NK-92 (cell line): Measurements from ENCODE around the gene LIN28B.
"Not testable (repeated sequence)": the region's sequence is repeated elsewhere in the genome, so short reads cannot be mapped to it uniquely, and the experiment has no call there.

Experiments used
- DNase-seq: peaks from one replicate; lab custom pipeline; 2025; ENCODE audit not compliant: unreplicated experiment; lab: John Stamatoyannopoulos, UW

Gene LIN28B

GRCh38 chr6:104955927-104956730, 778 bp upstream of the LIN28B start:
- no peak for DNase-seq

DNA sequence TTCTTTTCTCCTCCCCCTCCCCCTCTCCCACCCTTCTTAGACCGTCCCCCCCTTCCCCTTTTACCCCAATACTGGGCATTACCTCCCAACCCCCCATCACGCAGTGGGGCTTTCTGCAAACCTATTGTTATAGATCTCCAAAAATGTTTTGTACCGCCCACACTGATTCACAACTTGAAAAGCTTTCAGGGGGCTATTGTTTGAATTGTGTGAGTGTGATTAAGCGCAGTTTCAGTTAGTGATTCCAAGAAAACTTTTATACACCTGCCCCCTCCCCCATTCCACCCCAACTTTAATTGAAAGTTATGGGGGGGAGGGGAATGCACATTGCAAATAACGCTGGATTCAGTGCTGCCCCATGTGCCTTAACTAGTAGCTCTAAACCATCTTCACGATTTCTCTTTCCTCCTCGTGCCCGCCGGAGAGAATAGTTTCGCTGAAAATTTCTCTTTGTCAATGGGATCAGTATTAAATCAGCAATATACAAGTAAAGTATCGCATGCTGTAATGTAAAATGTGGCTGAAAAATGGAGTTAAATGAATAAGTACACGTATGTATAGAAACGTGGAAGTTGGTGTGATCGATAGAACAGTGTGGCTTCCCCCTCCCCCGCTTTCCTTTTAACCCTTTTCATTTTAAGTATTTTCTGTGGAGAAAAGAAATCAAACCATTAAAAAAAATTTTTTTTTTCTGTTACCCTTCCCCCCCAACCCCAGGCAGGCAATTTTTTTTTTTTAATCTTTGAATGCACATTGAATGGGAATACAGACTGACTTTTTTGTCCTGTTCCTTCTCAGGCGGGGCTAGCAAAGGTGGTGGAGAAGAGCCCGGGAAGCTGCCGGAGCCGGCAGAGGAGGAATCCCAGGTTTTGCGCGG, 632 bp downstream of the LIN28B start:
- DNase-seq, result no peak

DNA sequence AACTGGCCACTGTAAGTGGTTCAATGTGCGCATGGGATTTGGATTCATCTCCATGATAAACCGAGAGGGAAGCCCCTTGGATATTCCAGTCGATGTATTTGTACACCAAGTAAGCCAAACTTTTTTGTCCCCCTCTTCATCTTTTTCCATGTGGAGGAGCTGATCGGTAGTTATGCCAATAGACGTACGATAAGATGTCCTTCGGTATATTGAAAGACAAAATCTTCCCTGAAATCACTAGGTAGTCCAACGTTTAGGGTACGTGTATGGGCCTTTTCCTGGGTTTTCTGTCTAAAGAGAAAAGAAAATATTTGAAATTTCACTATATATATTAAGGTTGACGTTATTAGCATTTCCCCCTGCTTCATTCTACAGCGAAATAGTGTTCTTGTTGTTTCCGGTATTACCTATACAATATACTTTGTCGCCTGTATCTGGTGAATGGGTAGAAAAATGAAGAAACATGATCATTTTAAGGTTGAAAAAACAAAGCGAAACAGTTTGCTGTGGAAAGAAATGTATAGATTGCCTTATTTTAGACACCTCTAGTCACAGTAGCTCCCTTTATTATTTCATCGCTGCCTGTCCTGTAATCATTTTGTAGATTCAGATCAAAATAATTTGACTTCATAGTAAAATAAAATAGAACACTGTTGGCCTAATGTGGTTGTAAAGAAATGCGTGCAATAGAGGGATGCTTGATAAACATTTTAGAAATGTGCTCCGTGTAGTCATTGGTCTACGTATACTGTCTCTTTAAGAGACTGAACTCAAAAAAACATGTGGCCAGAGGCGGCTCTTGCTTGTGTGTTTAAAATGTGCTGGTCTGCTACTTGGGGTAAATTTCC, 1.5 kb downstream of the LIN28B start:
- DNase-seq, result no peak

GRCh38 chr6:104959026-104959858, 2.3 kb downstream of the LIN28B start:
- no peak for DNase-seq

GRCh38 chr6:104969108-104969507, 12.2 kb downstream of the LIN28B start:
- no peak for DNase-seq

DNA sequence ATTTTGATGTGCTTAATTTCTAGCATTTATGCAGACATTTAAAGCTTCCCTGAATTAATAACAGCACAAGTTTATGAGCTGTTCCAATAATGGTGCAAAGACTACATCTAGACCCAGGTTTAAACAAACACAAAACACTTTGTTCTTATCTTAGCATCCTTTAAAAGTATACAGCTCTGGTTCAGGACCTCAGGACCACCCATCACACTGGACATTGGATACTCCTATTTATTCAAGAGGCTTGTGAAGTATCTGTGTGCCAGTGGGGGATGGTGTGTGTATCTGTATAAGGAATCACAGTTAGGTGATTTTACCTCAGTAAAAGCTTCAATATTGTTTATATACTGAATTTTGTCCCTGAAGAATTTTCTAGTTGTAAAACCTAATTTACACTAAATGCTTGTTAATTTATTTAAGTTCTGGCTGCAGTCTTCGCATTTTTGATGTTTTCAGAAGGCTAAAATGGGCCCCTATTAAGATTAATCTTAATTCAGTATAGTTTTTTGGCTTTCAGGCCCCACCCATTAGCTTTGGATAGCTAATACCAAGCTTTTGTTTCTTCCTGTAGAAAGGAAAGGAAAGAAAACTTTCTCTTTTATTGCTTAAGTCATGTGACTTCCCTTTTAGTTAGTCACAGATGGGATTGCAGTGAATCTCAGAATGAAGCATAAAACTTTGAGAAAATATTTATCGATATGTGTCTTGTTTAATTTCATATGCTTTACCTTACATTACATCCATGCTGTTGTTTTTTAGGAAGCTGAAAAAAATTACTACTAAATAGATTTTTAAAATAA, 13.1 kb downstream of the LIN28B start:
- no peak for DNase-seq

GRCh38 chr6:104973404-104973803, 16.5 kb downstream of the LIN28B start:
- no peak for DNase-seq

- DNase-seq, result no peak
These were observed 26.4 kb downstream of the LIN28B start for GRCh38 chr6:104983296-104983695.

DNA sequence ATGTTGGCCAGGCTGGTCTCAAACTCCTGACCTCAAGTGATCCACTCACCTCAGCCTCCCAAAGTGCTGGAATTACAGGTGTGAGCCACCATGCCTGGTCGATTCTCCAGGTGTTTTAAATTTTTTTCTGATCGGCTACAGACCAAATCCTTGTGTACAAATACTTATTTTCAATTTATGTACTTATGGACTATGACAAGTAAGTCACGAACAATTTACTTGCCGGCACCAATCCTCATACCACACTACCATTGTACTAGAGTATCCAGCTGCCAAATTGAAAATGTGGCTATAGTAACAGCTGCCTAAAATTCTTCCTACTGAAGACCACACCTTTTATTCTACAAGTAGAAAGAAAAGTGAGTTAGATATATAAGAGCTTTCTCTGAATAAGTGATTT, 26.9 kb downstream of the LIN28B start:
- DNase-seq, result no peak

DNA sequence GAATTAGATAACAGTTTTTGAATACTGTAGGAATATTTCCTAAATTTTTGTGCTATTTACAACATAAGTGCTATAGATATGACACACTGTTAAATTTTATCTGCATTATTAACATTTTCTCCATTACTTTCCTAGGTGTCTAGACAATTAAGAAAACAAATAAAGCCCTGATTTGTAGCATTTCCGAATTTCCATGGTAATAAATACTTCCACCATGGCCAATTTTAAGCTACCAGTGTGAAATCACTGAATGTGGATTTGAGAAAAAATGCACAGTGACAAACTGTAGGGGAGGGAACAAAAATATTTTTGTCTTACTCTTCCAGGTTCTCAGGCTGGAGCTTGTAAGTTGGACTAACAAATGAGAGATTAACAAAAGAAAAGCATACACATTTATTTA, 27.9 kb downstream of the LIN28B start:
- DNase-seq, result no peak

DNA sequence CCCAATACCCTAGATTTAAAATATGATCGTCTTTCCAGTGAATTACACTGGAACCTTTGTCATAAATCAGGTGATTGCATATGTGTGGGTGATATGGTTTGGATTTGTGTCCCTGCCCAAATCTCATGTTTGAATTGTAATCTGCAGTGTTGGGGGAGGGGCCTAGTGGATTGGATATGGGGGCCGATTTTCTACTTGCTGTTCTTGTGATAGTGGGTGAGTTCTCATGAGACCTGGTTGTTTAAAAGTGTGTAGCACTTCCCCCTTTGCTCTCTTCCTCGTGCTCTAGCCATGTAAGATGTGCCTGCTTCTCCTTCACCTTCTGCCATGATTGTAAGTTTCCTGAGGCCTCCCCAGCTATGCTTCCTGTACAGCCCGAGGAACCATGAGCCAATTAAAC, 29.0 kb downstream of the LIN28B start:
- DNase-seq, result not testable (repeated sequence)

DNA sequence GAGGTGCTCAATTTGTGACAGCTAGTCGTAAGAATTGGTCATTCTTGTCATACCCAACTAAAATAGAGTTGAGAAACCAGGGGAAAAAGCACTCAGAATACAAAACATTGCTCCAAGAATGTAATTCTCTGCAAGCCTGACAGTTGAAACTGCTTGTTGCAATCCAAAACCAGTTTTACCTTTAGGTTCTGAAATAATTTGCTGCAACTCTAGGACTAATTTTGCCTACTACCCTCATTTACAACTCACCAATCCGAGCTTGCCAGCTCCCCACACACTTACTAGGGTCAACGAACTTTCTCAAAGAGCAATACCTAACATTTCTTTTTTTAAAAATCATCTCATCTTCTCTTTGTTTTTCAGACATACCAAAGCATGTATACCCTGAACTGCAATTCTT, 29.7 kb downstream of the LIN28B start:
- no peak for DNase-seq

- DNase-seq, result no peak
These were observed 30.3 kb downstream of the LIN28B start for GRCh38 chr6:104987218-104987617.

GRCh38 chr6:104990085-104990484, 33.2 kb downstream of the LIN28B start:
- DNase-seq, result no peak

- DNase-seq, result not testable (repeated sequence)
These were observed 34.2 kb downstream of the LIN28B start for GRCh38 chr6:104991062-104991461.

DNA sequence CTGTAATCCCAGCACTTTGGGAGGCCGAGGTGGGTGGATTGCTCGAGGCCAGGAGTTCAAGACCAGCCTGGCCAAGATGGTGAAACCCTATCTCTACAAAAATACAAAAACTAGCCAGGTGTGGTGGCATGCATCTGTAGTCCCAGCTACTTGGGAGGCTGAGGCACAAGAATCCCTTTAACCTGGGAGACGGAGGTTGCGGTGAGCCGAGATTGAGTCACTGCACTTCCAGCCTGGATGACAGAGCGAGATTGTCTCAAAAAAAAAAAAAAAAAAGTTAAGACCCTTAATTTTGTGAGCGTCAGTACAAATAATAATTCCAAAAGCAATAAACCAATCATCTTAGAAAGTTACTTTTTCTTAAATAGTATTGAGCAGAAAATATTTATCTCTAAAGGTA, 36.7 kb downstream of the LIN28B start:
- DNase-seq, result not testable (repeated sequence)

DNA sequence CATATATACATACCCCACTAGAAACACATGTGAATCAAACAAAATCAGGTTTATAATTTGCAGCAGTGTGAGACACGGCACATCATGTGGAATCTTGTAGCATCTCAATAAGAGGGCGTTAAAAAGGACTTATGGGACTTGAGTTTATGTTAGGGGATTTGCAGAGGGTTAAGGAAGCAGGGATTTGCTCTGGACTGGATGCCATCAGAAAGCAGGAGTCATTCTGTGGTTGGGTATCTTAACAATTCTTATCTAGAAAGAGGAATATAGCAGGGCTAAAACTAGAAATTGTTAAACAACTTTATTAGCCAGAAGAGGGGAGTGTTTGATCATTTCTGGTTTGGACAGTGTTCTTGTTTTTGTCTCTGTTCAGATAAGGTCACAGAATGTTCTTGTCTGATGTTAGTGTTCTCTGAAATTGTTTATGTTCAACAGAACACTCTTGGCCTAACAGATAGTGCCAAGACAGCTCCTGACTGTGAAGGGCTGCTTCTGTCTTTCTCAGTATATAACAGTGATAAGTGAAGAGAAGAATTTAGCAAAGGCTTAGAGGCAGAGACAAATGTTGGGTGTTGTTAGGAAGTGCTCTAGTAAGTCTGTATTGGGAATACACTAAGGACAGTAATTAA, 39.2 kb downstream of the LIN28B start:
- no peak for DNase-seq

DNA sequence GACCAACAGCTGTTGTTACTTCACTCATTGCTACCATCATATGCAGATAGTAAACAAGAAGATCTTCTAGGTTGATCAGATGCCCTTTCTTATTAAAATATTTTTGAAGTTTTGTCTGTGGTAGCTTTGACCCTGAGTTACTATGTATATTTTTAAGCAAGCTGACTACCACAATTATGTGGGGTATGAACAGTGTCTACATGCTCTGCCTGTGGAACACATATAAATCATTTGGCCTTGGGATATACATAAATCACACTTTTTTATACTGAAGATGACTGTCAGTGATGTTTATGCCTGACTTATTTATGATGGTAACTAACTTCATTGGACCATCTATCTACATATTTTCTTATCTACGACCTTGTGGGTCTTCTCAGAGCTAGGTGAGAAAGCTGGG, 44.2 kb downstream of the LIN28B start:
- DNase-seq, result no peak

DNA sequence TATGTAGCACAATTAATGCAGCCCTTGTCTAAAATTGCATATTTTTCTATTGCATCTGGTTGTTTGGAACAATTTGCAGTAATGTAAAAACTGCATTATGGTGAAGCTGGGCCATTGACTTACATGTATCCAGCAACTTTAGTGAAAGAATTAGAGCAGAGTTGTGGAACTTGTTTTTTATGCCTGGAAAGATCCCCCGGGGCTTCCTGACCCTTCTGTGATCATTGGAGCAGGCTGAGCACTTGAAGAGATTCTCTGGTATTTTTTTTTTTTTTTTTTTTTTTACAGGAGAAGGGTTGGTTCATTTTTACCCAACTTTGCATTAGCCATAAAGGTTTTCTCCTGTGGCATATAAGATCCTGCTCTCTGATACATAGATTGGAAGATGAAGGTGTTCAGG, 45.0 kb downstream of the LIN28B start:
- DNase-seq, result no peak
